GM21381 (cell line): ENCODE data around the gene MAML2.

Experiments used
- ATAC-seq: cut with Tn5 transposase; IDR thresholded peaks from one replicate; pipeline ENCODE4 v1.9.1; 2021; ENCODE audit warnings: mild to moderate bottlenecking, moderate library complexity; ENCODE audit not compliant: unreplicated experiment

Gene MAML2

DNA sequence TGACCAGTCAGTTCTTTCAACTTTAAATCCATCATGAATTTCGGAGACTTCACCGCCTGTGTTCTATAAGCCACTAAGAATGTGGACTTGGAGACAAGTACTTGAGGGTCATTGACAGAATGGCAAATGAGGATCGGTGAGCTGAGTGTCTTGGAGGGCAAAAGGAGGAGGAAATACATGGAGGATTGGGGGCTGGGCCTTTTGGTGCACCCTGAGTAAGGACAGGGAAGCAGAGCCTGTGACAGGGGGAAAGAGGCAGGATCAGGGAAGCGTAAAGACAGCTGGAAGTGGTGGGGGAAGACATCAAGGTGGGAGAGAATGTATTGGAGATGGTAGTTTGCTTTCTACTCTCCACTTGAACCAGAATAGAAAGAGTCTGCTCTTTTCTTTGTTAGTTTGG is 348.7 kb downstream of the MAML2 start:
- no peak for ATAC-seq

DNA sequence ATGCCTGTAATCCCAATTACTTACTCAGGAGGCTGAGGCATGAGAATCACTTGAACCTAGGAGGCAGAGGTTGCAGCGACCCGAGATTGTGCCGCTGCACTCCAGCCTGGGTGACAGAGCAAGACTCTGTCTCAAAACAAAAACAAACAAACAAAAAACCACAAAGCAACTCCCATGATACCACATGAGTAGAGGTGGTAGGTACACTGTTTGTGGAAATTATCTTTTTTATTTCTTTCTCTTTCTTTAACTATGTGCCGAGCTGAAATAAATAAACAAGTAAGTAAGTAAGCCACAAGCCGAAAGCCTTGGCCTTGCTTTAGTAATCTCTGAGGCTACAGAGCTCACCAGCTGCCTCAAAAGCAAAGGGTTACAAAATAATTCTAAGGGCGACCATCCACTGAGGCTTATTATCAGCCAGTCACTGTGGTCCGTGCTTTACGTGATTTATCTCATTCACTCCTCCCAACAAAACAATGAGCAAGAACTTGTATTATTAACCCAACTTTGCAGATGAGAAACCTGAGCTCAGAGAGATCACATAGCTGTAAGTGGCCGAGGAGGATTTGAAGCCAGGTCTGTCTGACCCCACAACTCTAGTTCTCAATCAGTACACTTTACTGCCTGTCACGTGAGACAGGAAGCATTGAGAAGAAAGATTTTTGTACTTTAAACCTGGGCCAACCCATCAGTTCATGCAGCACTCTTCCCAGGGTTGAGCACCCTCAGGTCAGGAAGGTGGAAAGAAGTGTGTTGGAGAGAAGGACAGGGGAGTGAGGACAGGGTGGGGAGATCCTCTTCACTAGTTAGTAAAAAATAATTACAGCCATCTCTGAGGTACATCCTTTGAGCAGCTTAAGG is 349.3 kb downstream of the MAML2 start:
- no peak for ATAC-seq

DNA sequence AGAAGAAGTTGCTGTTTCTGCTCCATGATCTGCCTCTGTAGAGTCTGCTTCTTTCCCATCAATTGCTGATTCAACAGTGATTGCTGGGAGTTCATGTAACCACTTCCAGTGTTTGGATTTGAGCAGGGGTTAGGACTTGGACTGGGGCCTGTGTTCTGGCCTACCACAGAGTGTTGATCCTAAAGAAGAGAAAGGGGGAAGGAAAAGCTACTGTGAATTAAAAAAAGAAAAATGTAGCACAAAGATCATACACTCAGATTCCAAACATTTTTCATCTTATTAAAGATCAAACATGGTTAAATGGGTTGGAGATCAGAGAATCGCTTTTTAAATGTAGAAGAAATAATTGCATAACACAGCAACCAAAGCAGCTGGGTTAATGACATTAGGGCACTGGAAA is 351.4 kb downstream of the MAML2 start:
- no peak for ATAC-seq

DNA sequence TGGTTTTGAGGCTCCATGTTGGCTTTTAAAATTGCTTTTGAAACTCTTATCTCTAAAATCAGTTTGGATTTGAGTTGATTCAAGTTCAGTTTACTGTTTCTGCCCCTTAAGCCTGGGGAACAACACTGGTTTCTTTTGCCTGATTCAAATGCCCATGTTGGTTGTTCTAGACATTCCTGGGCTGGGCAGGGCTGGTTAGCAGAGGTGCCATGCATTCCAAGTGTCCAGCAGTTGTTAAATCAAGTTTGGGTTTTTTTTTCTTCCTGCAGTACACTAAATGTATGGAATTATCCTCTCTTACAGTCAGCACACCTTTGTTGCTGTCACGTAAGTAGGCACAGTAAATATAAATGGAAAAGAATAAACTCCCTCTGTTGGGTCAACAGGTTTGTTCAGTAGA is 351.9 kb downstream of the MAML2 start:
- no peak for ATAC-seq

DNA sequence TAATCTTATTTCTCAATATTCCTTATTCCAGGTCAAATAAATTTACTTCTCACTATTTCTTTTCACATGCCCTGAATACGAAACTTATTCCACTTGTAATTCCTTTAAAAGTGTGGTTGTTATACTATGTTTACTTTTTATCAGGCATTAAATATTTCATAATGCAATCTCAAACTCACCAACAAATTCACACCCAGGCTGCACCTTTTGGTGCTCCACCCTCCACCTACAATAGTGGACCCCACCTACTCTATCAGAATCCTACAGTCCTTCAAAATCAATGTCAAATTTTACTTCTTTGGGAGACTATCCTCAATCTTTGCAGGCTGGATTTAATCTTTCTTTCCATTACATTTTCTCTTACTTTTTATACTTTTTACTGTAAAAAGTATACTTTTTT is 353.2 kb downstream of the MAML2 start:
- no peak for ATAC-seq

DNA sequence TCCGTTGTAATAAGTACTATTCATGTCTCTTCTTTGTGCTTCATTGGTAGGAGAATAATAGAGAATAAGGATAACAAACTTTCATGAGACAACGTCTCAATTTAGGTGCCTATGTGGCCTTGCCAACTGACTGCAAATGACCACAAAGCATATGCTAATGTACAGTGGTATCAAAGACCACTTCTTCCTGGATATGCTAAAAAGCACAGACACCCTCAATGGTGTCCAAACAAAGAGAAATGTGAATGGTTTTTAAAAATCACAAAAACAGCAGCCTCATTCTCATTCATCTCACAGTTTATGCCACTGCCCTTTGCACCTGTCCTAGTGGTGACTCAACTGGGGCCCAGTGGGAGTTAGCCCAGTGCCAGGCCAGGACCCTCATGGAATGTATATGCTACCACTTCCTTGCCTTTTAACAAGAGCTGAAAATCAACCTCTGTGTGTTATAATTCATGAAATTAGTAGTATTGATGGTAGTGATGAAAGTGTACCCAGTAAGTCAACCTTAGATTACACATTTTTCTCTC is 353.9 kb downstream of the MAML2 start:
- ATAC-seq = no peak

DNA sequence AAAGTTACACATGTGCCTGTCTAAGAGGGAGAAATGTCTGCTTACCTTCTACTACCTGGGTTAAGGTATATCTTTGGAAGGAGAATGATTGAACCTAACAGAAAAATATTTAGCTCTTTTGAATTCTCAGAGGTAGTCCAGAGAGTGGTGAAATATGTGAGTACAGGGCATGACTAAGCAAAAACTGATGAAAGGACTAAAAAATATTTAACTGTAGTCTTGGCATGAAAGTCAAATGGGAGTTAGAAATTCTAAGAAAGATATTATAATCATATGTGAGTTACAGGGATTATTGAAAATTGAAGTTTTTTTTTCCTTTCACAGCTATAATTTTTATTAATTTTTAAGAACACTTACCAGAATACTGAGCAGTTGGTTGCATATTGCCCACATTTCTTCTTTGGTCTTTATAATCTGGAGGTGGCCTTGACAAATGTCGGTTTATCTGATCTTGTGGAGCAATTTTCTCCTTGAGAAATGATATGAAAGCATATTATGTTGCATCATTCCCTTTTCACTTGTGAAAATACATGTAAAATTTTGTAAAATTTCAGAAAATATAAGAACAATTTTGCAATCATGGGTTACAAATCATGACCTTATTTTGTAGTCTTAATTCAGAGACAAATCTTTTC is 357.7 kb downstream of the MAML2 start:
- ATAC-seq = no peak

DNA sequence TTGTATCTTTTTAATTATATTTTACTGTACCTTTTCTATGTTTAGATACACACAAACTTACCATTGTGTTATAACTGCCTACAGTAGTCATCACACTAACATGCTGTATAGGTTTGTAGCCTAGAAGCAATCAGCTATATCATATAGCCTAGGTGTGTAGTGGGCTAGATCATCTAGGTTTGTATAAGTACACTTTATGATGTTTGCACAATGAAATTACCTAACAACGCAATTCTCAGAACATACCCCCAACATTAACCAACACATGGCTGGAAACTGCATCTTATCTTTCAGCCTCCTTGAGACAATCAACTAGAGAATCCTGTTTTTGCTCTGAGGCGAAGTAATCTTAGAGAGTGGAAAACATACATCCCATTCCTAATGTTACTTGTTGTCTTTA is 358.9 kb downstream of the MAML2 start:
- ATAC-seq = no peak

DNA sequence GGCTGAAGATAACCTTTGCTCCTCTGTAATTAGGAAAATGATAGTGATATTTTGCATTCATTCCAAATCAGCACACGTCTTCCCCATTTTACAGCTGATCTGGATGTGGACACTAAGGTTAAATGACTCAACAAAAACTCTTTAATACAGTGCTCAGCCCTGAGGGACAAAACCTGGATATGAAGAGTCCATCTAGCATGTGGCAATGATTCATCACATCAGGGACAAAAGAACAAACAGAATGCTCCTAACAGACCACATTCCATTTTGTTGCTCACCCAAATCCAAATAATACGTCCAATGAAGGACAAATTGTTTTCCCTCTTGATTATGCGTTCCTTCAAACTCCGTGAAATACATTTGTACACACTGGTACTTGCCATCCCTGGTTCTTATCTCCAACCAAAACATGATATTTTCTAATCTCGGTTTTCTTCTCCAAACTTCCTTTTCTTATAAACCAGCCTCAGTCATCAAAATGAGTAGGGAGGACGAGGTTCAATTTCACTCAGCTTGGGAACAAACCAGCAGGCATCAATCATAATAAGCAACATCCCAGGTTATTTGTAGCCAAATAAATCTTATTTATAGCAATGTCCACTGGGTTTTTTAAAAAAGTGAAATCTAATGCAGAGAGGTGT is 365.3 kb downstream of the MAML2 start:
- no peak for ATAC-seq

DNA sequence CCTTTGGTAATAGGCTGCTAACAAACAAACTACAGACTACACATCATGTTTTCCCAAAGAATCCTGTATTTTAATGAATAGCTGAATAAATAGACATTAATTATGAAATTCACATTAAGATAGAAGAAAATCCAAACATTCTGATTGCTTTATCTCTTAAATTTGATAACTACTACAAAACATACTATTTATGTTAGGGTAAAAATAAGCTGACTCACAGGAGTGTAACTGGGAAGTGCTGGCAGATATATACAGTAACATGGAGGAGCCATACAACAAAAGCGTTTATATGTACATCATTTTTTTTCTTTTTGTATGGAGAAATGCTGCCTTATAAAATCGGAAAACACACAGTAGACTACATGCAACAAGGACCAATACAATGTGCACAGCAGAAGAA is 366.4 kb downstream of the MAML2 start:
- ATAC-seq = no peak

DNA sequence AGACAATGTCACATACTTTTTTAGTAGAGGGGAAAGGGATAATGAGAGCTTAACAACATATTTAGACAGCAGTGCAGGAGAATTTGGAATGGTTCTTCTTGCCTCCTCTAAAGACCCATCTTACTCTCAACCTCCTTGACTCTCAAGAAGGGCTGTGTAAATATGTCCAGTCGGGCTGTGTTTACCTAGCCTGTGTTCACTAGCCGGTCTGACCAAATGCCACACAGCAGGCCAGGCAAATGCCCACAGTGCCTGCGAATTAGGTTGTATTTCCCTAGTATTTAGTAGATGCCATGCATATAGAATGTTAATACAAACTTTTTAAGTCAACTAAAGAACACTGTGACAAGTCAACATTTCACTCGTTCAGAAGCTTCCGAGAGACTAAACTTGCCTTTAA is 367.7 kb downstream of the MAML2 start:
- ATAC-seq = no peak

DNA sequence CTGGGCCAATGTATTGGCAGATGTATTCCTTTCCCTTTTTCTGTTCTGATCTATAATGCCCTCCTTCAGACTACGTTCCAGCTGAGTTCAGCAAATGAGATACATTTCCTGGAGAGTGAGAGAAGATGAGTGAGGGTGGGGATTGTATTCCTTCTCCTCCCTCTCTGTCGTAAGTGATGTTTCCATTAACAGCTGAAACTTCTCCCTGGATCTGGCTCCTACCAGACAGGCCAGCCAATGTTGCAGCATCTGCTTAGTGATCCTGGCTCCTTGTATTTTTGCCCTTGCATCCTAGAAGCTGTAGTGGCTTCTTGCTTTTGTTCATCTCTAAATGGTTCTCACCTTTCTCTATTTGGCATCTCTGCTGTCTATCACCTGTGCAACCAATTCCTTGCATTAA is 370.9 kb downstream of the MAML2 start:
- ATAC-seq = no peak

DNA sequence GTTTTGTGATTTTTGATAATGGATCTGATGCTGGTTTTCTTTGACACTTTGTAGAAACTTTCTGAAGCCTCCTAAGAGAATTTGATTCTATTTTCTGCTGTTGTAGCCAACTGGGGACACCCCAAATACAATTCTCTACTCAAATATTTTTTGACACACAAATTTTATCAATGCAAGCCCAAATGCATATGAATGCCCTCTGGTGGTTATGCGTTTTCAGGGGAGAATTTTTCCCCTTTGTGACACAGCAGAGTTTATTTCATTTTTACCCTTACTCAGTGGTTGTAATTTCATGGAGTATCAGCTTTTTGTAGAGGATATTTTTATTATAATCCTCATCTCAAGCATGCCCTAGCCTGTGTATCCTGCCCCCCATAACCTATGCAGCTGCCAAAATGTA is 374.4 kb downstream of the MAML2 start:
- no peak for ATAC-seq

DNA sequence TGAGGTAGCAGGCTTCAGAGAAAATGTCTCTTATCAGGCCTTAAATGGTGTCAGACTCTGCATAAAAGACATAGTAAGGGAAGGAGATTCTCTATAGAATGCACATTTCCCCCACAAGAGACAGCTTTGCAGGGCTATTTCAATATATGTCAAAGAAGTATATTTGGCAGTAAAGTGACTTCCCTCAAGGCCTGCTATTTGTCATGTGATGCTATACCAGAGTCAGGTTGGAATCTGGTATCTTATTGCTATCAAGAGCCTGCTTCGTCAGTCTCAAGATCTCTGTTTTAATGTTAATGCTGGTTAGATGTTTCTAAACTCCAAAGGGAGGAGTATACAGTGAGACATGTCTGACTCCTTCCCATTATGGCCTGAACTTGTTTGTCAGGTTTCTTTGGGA is 378.7 kb downstream of the MAML2 start:
- no peak for ATAC-seq

DNA sequence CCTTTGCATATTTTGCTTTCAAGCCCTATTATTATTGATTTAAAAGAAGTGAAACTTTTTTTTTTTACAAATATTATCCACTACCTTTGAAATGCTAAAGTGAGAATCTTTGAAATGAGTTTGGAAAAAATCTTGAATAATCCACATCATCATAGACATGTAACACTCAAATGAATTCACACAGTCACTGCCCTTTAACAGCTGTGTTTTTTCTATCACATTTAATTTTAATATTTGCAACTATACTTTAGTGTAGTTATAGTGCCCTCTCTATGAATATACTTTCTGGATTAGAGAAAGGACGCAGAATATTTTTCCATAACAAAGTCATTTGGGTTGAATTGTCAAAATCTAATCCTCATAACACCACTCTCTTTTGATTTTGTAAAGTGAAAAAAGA is 381.2 kb downstream of the MAML2 start:
- no peak for ATAC-seq

DNA sequence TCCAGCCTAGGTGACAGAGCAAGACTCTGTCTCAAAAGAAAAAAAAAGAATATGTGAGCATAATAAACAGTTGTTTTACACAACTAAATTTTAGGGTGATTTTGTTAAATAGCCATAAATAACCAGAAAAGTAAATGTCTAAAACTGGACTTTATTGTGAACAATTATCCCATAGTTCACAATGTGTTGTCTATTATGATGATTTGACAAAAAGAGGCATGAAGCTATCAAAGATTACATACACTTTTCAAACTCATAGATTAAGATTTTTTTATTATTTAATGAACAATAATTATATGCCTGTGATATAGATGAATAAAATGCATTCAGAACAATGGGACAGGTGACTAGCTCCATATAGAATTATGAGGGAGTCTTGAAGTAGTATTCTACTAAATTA is 392.1 kb downstream of the MAML2 start:
- no peak for ATAC-seq

DNA sequence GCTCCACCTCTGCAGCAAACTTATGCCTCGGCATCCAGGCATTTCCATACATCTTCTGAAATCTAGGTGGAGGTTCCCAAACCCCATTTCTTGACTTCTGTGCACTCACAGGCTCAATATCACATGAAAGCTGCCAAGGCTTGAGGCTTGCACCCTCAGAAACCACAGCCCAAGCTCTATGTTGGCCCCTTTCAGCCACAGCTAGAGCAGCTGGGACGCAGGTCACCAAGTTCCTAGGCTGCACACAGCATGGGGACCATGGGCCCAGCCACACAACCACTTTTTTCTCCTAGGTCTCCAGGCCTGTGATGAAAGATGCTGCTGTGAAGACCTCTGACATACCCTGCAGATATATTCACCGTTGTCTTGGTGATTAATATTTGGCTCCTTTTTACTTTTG is 394.4 kb downstream of the MAML2 start:
- no peak for ATAC-seq

DNA sequence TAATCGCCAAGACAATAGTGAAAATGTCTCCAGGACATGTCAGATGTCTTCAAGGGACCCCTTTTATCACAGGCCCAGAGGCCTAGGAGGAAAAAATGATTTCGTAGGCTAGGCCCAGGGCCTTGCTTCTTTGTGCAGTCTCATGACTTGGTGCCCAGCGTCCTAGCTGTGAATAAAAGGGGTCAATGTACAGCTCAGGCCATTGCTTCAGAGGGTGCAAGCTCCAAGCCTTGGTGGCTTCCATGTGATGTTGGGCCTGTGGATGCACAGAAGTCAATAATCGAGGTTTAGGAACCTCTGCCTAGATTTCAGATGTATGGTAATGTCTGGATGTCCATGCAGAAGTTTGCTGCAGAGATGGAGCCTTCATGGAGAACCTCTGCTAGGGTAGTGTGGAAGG is 398.4 kb downstream of the MAML2 start:
- ATAC-seq = no peak

DNA sequence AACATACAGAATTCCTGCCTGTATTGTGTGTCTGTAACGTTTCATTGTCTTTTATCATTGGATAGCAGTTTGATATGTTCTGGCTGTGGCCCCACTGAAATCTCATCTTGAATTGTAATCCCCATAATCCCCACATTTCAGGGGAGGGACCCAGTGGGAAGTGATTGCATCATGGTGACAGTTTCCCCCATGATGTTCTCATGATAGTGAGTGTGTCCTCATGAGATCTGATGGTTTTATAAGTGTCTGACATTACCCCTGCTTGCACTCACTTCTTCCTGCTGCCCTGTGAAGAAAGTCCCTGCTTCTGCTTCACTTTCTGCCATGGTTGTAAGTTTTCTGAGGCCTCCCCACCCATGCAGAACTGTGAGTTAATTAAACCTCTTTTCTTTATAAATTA is 399.4 kb downstream of the MAML2 start:
- ATAC-seq = no peak

DNA sequence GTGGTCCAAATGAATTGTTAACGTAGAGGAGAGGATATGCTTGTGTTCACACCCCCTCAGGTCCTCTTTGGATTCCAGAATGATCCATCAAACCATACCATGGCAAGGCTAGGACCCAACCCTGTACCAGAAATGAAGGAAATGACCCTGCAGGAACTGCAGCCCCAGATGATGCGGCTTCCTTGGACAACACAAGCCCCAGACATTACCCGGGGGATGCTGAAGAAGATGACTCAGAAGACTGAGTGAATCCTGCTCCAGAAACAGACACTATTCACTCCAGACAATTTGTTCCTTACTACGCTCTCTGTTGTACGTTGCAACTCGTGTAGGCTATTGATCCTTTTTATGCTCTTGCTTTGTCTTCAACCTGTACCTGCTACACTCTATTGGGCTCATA is 403.9 kb downstream of the MAML2 start:
- ATAC-seq = no peak

DNA sequence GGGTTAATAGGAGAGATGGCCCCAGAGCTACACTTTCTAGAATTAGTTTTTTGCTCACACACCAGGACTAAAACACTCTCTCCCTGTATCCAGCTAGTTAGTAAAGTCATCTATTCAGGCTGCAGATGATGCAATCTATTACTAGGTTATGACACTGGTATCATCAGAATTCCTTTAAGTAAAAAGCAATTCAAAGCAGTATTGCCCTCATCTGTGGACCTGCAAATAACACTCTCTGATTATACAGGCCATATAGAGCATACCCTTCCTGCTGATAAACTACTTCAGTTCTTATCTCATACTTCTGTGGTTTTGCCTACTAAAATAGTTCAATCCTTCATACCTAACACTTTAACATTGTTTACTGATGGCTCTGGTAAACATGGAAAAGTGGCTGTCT is 405.6 kb downstream of the MAML2 start:
- ATAC-seq = no peak

DNA sequence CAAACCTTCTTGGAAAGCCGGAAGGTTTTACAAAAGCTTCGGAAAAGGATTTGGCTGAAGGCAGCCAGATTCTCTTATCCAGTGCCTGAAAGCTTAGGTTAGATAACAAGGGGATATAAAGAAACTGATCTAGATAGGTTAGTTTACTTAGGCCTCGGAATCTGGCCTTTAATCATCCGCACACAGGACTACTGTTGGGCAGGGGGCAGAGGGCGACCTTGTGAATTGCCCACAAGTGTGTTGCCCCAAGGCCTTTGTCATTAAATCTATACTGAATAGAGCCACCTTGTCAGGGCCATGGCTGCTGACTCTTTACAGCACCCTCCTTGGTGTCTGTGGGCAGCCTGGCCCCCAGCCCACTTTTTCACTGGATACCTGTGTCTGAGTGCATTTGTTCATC is 409.4 kb downstream of the MAML2 start:
- ATAC-seq = no peak
